HuH-7.5 (cell line): Measurements from ENCODE around the gene HOXB2.
"Not testable (repeated sequence)": the region's sequence is repeated elsewhere in the genome, so short reads cannot be mapped to it uniquely, and the experiment has no call there.

ENCODE experiments used
- DNase-seq: peaks from one replicate; pipeline ENCODE4 v3.0.0; 2011; ENCODE audit warnings: low spot score

HOXB2 gene

DNA sequence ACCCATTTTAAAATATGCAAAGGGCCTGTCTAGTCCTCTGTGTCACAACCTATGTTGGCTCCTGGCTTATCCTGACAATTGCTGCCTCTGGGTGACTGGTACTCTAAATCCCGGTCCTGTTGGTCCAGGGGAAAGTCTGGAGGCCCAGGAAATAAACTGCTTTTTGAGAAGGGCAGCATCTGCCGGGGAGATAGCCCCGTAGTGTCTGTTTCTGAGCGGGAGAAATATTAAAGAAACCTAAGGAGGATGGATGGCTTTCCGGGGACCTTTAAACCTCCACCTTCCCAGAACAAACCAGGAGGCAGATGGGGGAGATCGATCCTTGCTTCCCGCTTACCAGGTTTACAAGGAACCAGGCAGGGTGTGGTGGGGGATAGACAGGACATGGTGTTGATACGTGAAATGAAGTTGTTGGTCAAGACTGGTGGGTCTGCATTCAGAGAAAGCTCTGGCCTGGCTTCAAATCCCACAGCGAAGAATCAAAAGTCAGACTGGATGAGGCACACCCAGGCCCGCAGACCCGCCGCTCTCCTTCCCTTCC lies 3.8 kb downstream of the HOXB2 start:
- no peak for DNase-seq

DNA sequence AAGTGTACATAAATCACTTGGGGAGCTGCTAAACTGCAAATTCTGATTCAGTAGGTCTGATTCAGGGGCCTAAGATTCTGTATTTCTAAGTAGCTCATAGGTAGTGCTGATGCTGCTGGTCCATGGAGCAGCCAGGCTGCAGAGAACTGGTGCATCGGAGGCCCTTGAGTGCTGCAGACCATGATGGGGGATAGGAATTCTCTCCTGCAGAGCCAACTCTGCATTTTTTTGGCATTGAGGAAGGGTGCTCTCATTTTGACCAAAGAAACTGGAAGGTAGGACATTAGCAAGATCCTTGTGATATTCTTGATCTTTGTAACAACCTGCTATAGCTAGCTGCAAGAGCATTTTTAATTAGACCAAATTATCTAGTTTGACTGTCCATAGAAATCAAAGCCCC lies 4.7 kb downstream of the HOXB2 start:
- DNase-seq, result no peak

DNA sequence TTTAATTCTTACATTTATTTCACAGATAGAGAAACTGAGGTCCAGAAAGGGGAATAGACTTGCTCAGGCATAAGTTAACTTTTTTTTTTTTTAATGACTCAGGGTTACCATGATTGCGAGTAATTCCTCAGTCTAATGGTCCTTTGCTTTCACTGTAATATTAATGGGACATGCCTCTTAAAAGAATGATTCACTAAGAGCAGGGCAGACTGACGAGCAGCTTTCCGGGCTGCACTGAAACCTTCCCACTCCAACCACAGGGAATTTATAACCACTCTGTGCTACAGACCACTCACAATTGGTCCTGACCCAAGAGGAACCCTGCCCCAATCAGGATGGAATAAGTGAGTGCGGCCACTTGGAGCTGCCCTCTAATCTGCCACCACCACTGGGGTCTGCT lies 5.7 kb downstream of the HOXB2 start:
- DNase-seq, result no peak

DNA sequence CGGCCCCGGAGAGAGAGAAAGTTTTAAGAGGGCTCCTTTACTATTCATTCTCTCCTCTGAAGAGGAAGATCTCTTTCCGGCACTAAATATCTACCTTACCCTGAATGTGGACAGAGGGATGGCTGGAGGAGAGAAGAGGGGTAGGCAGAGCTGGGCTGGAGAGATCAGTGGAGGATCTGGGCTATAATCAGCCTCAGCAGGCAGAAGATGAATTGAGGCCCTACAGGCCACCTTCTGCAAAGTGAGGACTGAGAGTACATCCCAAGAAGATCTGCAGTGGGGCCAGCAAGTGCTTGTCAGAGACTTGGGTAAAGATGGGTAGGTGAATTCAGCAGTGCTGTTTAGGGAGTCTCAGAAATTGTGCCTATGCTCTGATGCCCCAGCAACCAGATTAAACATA lies 7.6 kb downstream of the HOXB2 start:
- DNase-seq, result no peak

DNA sequence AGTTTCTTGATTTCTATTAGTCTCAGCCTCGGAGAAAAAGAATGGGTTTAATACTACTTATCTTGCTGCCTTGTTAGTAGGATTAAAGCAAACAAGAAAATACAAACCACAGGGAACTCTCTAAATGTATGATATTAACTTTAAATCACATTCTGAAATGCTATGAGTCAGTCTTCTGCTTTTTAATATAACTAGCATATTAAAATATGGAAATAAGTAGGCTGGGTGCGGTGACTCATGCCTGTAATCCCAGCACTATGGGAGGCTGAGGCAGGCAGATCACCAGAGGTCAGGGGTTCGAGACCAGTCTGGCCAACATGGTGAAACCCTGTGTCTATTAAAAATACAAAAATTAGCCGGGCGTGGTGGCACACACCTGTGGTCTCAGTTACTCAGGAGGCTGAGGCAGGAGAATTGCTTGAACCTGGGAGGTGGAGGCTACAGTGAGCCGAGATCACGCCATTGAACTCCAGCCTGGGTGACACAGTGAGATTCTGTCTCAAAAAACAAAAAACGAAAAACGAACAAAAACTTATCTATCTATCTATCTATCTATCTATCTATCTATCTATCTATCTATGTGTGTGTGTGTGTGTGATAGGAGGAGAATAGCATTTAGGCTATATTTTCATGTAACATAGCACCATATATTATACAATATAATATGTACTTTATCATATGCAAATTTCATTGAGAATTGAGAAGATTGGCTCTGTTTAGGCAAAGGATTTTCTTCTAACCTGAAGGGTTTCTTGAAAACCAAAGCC lies 8.9 kb downstream of the HOXB2 start:
- not testable (repeated sequence) for DNase-seq

DNA sequence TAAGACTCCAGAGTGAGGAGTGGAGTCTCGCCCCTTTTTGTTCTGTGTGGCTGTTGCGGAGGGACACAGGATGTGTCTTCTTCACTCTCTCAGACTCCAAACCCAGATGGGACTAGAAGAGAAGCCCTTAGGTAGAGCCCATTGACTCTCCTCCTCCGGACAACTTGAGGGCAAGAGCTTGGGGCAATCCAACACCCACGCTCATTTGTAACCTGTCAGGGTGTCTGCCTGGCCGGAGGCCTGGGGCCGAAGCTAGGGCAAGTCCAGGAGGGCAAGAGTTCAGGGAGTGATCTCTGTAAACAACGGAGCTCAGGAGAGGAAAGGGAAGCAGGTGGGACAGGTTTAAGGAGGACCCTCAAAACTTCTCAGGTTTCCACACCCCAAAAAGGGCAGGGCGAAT lies 12.6 kb downstream of the HOXB2 start:
- DNase-seq, result no peak

DNA sequence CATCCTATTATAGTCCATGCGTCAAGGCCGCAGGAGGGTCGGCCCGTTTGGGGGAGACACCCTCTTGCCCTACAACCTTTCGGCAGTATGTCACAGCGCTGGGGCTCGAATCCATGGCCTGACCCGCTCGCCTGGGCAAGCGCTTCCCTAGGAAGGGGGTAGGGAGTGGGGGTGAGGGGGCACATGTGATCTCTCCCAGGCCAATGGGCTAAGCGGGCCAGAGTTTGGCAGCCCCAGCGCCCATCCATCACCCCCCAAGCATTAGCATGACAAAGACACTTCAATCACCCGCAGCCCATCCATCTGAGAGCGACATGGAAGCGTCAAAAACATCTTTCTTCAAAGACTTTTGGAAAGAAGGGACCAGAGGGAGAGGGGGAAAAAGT lies 14.0 kb downstream of the HOXB2 start, which contains the start of gene HOXB1:
TSS of gene HOXB1 (minus strand) at position 125 of the 386 bp plus-strand sequence. CDS start at position 18, 107 bp downstream.
- DNase-seq, result no peak

DNA sequence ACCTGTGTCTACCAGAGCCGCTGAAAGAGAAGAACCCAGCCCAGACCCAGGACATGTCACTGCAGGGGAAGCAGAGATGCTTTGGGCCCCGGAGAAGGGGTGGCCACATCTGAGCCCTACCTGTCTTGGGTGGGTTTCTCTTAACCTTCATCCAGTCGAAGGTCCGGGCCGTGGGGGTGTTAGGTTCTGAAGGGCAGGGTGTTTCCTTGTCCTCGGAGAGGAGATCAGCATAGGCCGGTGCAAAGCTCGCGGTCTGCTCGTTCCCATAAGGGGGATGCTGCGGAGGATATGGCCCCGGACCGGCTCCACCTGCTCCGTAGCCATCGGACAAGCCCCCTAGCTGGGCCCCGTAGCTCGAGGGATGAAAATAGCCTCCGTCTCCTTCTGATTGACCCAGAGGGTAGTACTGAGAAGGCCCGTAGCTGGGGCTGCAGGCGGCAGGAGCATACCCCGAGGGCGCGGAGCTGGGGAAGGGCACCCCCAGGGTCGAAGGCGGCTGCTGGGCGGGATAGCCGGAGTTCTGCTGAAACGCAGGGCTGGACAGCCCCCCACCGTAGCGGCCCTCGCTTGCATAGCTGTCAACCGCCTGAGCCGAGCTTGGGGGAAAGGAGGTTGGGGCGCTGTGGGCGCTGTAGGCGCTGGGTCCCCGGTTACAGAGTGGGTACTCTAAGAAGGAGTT lies 14.6 kb downstream of the HOXB2 start:
- DNase-seq, result no peak

DNA sequence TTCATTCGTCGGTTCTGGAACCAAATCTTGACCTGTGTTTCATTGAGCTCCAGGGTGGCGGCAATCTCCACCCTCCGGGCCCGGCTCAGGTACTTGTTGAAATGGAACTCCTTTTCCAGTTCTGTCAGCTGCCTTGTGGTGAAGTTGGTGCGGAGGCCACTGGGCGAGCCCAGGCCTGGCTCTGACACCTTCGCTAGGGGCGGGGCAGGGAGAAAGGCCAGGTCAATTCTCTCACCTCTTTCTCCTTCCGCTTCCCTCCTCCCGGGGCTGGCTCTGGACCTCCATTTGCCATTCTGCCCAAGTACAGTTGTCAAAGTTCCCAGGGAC lies 15.3 kb downstream of the HOXB2 start:
- DNase-seq, result no peak

DNA sequence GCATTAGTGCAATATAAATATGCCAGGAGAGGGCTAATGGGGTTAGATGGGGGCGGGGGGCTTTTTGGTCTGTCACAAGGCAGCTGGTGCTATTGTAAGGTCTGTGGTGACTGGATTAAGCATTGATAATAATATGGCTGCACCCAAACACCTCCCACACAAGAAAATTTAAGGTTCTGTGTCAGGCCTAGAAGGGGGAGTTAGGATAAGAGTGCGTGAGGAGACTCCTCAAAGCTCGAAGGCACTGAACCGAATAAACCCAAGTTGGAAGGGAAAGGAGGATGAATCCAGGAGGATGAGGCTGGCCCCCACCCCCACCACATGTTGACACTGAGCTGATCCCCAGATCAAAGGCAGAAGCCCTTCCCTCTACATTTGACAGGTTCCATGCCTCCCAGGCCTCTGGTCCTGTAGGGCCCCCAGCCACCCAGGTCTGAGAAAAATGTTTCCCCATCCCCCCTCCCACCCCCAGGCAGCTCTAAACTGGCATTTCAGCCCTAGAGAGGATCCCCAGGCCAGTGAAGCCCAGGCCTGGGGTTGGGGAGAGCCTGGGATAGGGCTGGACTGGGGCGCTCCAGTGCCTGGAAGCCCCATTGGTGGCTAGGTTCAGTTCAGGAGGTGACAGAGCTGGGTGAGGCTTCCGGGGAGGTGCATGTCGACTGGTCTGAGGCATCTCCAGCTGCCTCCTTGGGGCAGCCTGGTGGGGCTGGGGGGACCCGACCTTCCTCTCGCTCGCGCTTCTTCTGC lies 15.8 kb downstream of the HOXB2 start:
- DNase-seq, result no peak

DNA sequence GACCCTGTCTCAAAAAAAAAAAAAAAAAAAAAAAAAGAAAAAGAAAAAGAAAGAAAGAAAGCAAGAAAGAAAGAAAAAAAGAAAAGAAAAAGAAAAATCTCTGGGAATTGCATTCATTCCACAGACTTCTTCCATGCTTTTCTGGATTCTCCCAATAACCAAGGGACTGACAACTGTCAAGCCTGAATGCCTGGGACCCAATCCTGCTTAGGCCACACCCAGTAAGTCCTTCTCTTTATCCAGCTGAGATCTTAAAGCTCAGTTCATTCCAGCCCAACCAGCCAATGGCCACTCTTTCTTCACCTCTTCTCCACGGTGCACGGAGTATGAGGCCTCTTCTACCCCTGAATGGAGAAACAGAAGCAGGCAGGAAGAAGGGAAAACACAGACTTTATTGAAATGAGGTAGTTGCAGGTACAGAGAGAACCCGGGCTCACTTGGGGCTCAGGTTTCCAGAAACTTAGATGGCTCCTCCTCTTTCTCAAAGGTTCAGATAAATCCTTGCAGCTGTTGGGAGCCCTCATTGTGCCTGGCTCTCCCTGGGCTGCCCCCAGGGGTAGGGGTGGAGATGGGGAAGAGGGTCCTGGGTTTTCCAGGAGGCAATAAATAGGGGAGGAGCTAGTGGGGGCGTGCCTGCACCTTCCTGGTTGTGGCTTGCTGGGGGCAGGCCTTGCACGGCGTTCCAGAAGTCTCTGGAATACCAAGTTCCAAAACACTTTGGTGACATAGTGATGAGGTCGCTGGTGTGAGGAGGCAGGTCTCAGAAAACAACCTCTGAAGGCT lies 16.6 kb downstream of the HOXB2 start:
- no peak for DNase-seq

DNA sequence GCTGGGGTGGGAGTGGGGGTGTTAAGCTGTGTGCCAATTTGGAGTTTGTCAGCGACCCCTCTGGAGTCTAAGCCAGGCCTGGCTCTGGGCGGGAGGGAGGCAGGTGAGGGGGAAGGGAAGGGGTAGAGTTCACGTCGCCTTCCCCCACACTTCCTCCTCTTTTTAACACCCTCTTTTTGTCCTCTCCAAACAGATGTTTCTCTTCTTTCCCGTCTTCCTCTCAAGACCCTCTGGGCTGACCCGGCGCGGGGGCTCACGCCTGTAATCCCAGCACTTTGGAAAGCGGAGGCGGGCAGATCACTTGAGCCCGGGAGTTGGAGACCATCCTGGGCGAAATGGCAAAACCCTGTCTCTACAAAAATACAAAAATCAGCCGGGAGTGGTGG lies 17.4 kb downstream of the HOXB2 start:
- DNase-seq, result no peak

DNA sequence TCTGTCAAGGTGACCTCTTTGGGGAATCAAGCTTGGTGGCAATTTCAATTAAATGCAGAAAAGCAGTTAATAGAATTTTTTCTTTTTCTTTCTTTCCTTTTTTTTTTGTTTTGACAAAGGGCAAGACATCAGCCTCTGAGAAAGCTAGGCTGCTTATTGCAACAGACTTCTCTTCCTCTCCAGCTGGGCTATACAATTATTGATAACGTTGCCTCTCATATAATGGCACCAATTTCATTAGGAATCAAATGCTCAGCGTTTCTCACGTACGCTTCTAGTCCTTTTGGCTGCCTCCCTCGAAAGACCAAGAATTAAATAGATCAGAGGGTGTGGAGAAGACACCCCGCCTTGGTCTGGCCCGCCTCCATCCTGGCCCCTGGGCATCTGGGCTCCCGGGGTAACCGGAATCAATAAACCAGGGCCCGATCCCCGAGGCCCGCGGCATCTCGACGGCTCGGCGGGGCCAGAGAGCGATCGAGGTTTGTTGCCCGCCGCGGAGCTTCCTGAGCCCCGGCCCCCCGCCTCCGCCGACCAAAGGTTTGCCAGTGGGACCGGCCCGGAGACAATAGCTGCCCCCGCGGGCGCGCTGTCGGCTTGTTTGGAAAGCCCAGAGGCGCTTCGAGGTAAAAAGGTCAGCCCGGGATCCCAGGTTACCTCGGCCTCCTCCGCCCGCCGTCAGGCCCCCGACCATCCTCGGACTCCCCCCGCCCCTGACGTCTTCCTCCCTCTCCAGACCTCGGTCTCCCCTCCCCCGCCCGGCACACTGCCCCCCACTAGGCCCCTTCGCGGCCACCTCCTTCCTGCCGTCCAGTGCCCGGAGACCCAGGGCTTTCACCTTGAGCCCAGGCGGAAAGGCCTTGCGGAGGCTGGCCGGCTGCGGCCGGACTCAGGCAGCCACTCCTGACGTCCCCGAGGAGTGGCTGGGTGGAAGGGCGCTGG lies 18.0 kb downstream of the HOXB2 start:
- DNase-seq, result no peak

DNA sequence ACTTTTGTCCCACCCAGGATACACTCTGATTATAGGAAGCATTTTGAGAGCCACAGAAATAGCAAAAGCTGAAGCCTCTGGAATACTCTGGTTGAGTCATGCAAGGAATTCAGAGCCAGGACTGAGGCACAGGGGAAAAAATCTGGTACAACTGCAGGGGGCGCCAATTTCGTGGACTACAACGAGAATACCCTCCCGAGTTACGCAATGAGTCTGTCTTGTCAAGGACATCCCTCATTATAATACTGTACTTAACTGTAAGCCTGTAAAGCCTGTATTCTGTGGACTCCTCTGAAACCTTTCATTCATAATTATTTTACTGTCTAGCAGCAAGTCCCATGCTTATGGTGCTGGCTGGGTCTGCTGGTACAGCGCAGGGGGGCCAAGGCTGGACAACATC lies 21.9 kb downstream of the HOXB2 start:
- DNase-seq, result no peak

DNA sequence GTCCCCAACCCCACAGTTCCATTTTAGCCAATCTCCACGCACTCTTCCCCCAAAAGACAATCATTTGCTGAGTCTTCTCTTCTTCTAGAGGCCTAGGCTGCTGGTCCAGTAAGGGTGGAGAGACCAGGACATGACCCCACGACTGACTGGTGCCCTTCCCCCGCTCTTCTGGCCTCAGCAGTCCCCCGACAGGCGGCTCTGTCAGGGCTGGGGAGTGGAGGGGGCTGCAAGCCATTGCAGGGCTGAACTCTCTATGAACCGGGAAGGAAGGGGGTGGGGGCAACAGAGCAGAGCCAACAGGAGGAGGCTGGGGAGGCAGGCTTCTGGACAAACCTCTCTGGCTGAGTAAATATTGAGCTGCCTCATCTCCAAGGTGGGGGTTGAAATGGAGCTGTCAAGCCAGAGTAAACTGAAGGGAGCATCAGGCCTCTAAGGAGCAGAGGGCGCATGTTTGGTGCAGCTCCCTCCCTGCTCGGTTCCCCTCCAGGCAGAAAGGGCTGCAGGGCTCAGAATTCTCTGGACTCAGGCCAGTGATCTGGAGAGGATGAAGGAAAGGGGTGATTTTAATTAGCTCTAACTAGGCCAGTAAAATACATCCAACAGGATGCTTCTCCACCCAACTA lies 22.8 kb downstream of the HOXB2 start:
- DNase-seq, result no peak

DNA sequence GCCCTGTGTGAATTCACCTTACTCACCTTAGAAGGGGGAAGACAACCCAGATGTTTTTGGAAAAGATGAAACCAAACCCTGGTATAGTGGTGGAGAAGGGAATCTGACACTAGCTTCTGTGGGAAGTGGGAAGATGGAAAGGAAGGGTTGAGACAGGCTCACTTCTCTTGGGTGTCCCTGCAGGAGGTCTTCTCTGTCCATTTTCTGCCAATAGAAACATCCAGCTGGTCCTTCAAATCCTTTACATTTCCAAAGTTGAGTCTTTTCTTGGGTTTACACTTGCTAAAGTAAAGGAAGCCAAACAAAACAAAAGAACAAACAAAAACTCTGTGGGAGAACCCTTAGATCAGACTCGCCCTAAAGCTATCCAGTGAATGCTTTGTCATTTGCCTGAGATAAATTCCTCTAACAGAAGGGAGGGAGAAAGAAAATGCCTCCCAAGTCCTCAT lies 24.3 kb downstream of the HOXB2 start:
- no peak for DNase-seq

DNA sequence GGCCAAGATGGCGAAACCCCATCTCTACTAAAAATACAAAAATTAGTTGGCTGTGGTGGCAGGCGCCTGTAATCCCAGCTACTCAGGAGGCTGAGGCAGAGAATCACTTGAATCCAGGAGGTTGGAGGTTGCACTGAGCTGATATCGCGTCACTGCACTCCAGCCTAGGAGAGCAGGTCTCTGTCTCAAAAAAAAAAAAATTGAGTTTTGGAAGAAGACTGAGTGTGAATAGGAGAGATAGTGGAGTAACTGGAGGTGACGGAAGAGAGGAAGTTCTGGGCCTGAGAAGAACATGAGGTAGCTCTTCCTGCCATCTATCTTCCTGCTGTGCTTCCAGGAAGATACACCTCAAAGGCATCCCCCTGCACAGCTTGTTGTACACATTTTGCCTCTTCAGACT lies 25.5 kb downstream of the HOXB2 start:
- no peak for DNase-seq

DNA sequence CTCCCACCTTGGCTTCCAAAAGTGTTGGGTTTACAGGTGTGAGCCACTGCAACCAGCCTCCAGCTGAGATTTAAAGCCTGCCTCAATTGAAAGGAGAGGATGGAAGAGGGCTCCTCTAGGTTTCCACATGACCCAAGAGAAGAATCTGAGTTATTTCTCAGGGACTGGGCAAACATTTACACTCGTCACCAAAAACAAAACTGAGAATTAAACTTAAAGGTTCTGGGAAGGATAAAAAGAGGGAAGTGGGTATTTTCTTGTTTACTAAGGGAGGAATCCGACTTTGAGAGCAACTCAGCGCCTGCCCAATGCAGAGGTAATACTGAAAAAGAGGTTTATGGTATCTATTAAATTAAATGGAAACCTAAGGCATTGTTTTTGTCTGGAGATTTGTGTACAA lies 27.4 kb downstream of the HOXB2 start:
- DNase-seq, result no peak

DNA sequence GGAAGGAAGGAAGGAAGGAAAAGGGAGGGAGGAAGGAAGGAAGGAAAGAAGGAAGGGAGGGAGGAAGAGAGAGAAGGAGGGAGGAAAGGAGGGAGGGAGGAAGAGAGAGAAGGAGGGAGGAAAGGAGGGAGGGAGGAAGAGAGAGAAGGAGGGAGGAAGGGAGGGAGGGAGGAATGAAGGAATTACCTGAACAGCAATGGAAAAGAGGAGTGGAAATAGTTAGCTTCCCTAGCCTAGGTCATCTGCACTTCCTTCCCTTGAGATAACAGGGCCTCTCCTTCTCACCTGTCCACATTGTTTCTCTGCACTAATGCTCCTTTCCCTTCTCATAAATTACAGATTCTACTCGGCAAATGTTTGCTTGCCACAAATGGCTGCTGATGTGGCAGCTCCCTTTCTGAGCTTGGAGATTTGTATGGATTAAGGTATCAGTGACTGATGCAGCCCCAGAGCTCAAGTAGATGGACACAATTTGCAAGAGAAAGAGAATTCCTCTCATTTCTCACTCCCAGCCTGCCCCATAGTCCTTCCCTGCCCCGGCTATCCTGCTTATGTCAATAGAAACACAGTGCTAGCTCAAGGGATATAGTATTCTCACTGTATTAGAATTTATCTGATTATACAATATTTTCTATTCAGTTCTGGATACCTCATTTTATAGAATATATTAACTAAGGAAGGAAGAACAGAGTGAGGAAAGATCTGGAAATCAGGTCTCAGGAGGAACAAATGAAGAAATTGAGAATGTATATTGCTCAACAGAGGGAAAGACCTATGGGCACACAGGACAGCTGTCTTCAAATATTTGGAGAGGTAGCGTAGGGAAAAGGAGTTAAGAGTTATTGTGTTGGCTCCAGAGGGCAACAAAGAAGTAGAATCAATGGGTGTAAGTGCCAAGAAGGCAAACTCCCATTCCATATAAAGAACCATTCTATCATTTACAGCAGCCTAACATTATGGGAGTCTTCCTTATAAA lies 28.7 kb downstream of the HOXB2 start:
- DNase-seq, result no peak
